HG03196 (cell line): ENCODE measurements around the gene APOA1.

Source experiments
- ATAC-seq: cut with Tn5 transposase; IDR thresholded peaks from one replicate; pipeline ENCODE4 v1.9.1; 2021; ENCODE audit not compliant: unreplicated experiment

APOA1 gene

DNA sequence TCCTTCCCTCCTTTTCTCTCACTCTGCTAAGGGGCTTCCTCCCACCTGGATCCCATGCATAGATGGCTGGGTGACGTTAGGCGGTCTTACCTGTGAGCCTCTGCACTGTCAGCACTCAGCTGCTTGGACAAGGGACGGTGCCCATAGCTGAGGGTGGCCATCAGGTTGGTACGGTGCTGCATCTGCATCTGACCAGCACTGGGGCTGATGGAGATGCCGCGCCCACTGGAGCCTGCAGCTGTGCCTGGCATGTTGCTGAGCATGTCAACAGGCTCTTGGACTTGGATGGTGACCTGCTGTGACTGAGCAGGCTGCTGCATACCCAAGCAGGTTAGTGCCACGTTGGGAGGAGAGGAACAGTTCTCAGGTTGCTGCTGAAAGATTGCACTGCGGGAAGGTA lies 21.8 kb upstream of the APOA1 start:
- ATAC-seq = no peak

DNA sequence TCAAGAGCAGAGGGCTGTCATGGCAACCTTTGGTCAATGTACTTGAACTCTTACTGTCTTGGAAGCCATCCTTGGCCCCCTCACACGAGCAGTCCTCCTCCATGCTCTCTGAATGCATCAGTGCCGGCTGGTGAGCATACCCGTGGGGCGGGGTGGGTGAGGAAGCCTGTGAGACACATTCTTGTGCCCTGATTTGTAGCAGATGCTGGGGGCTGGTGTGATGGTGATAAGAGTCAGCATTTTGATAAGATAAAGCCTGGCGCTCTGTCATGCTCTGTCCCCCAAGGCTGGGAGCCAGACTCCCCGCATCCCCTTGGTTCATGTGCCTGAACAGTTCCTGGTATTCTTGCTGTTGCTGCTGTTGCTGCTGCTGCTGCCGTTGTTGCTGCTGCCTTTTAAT lies 20.5 kb upstream of the APOA1 start:
- no peak for ATAC-seq

GRCh38 chr11:116857316-116857715 lies 19.9 kb upstream of the APOA1 start:
- ATAC-seq = no peak

DNA sequence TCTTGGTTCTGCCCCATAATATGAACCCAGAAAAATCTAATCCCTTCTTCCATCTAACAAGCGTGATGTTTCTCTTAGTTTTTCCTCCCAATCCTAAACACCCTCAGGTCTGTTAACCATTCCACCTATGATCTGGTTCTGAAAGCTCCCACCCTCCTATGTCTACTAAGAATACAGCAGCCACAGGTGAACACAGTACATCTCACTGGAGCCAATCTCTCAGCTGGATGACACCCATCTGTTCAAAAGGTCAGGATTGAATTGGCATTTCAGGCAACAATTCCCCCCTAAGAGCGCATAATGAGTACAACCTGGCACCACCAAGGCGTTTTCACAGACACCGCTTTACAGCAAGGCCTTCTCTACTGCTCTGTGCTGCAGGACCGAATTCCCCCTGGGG lies 19.0 kb upstream of the APOA1 start:
- ATAC-seq = no peak

DNA sequence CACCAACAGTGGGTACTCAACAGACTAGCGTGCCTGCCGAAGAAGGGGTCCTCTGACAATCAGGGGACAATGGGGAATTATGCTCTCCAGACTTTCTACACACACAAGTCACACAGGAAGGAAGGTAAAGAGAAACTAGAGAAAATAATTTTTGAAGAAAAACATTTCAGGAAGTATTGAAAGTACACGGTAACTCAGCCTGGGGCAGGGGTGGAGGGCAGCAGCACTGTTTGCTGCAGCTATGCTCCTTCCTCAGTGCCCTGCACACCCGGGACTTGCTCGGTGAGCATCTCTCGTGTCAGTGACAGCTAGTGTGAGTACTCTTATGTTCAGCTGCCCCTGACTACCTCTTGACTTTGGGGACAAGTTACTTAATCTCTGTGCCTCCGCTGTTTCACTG lies 18.0 kb upstream of the APOA1 start:
- no peak for ATAC-seq

DNA sequence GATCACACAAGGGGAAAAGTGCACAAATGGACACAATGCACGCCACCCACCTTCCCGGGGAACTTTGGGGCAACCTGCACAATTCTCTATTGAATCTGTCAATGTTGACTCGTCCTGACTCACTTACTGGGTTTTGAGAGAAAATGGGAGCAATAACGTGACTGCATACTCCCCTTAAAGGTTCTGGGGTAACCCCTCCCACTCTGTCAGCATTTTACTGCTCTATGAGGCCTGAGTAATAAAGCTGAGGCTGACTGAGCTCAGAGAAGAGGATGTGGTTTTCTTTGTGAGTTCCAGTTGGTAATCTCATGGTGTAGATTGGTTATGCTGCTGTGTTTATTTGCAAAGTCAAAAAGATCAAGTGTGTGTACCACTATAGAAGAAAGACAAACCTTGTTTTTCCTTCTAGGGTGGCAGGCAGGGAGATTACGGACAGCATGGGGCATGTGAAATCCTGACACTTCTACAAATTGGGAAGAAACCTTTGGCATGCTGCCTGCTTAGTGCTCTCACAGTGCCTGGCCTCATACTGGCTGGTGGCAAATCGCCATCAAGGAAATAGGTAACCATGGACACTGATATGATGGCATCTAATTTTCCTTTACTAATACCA lies 16.1 kb upstream of the APOA1 start:
- peak; percentile 82 for ATAC-seq

DNA sequence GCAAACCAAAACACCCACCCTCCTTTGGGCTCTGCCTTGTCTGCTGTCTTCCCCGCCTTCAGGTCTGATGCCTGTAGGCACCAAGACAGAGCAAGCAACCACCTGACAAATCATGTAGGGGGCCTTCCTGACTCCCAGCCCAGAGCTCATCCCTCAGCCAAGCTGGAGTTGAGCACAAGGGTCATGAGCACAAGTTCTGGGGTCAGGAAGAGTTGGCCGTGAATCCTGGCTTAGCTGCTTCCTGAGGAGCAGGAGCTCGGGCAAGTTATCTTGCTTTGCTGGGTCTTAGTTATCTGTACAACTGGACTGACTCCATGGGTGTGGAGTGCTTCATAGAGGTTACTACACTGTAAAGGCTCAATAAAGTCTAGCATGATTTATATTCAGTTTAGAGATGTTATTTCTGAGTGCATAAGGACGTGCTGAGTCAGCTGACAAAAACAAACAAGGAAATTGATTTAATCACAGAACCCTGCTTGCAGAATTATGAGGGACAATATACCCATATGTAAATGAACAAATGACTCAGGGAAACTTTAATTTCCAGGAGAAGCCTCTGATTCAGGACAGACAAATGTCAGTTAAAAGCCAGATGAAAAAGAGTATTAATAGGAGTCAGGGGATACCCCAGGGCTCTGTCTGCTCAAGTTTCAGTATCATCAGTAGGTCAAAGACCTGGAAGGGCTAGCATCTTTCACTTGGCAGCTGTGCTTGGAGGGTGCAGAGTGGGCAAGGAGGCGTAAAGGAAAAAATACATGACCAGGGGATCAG lies 15.0 kb upstream of the APOA1 start:
- ATAC-seq = no peak

DNA sequence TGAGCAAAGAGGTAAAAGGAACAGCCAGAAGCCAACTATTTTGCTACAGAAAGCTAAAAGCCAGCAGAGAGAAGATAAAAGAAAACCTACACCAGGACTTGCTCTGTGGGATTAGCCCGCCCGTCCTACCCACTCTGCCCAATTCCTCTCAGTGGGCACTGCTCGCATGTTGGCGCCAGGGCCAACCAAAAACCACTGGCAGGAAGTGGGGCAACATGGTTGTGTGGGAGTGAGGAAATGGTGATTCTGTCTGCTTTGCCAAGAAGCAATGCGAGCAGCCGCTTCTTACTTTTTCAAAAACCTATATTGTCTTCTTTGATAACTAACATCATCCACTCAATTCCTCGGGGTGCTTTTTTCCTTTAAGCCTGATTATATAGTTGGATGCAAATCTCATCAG lies 14.2 kb upstream of the APOA1 start:
- no peak for ATAC-seq

DNA sequence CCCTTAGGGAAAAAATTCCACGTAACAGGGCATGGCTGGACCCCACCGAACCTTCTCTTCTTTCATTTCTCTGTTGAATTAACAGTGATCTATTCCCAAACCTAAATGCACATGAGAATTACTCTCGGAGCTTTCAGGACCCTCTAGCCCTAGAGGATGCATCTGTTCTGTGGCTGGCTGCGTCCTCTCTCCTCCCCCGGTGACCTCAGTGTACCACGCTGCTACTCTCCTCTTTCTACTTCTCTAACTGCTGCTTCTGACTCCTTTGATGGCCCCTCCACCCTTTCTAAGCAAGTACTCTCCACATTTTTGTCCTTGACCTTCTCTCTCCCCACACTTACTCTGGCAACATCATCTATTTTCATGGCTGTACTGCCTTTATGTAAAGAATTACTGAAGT lies 12.1 kb upstream of the APOA1 start:
- no peak for ATAC-seq

DNA sequence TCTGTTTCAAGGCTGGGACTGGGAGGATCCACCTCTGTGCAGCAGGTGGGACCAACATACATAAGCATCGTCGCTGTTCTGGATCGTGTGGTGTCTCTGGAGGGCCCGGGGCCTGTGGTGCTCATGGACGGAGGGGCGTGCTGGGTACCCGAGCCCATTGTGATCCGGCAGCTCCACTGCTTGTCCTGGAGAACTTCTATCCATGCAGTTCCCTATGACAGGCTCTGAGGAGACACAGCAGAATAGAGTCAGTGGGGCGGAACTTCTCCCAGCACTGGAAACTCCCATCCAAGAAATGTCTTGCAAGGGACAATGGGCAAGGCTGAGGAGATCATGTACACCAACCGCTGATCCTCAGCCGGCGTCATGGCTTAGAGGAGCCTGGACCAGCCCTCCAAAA lies 11.6 kb upstream of the APOA1 start:
- no peak for ATAC-seq

DNA sequence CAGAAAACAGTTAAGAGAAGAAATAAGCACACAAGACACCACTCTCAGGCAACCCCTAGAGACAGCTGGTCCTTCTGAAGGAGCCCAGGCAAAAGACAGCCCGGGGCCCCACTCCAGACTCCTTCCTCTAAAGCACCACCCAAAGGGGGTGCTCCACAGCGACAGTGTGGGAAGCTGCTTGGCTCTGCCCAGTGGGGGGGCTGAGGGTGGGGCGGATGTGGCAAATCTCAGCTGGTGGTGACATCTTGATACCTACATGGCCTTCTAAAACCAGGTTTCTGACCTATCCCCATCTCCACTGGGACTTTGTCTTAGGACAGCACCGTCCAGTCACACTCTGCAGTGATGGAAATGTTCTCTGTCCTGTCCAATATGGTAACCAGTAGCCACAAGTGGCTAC lies 10.2 kb upstream of the APOA1 start:
- ATAC-seq = no peak

GRCh38 chr11:116844722-116845121 lies 7.3 kb upstream of the APOA1 start:
- ATAC-seq = no peak

- ATAC-seq = no peak
Measured at GRCh38 chr11:116843661-116844060, 6.2 kb upstream of the APOA1 start.

DNA sequence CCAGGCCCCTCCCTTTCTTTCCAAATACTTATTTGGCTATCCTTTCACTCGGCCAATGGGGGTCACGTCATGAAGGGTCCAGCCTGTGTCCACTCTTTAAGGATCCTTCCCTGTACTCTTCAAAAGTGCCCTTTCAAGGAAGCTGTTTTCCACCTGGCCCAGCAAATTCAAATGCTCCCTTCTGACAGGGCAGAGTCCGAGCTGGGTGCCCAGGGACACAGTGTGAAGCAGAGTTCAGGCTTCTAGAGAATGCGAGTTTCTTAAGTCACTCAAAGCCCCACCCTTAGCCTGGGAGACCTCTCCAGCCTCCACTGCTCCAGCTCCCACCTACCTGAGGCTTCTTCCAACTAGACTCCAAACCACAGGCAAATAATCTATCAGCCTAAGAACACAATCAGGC lies 5.5 kb upstream of the APOA1 start:
- no peak for ATAC-seq

GRCh38 chr11:116842117-116842516 lies 4.7 kb upstream of the APOA1 start:
- ATAC-seq = no peak

DNA sequence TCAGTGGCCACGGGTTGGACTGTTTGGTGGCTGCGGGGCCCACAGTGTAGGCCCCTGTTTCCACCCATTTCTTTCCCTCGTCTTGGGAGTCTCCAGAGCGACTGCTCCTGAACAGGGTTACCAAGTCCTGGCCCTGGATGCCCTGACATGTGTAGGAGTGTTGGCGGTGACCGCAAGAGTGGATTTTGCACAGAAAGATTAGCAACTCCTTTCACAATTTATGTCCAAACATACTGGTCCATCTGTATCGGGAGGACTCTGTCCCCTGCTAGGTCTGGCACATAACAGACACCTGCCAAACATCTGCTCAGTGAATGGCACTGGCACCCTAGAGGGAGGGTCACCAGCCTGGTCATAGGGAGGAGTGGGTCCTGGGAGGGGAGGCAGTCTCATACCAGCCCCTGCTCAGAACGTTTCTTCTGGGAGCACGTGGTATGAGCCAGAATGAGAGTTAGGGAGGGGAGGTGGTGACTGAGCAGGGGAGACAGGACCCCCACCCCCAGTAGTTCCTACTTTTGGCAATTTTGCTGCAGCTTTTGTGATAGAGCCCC lies 3.4 kb upstream of the APOA1 start:
- no peak for ATAC-seq

DNA sequence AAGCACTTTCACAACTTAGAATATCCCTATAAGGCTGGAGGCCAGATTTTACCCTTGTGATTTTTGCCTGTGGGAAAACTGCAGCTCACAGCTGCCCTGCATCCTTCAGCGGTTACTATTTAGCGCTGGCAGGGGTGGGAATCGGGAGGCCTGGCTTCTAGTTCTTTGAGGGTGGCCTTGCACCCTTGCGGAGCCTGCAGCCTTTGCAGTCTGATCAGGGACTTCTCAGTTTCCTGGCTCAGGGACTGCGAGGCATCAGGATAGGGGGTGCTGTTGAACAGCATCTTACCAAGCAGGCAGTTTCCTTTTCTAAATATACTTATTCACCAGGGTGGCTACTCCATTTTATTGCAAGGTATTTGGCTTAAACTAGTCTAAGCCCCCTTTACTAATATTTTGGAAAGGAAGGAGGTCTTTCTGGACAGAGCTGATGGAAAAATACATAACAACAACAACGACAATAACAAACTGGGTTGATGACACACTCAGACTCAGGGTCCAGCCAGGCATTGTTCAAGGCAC lies 2.9 kb upstream of the APOA1 start:
- no peak for ATAC-seq

DNA sequence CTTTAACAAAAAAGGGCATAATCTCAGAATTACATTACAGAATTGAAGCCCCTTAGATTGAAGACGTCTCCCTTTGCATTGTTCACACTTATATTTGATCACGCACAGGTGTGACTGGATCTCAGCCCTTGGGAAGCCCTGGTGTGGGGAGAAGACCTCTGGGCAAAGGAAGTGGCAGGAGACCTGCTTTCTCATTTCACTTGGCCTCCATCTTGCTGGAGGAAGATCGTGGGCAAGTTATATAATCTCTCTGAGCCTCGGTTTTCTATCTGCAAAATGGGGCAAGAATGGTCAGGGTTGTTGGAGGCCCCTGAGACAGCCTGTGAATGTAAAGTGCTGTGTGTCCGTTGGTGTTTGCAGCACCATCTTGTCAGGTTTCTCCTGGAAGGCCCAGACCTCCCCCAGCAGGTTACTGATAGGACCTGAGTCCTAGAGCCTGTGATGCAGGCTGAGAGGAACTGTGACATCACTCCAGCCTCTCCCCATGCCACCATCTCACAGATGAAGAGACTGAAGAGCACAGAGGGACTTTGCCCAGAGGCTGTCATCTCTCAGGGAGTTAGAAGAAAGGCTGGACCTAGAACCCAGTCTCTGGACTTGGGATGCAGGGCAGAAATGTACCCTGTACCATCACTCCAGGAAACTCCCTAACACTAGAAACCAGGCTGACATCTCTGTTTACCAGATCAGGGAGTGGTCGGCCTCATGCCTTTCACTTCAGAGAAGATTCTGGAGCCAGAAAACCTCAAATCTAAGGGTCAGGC lies 1.1 kb upstream of the APOA1 start:
- ATAC-seq = no peak

DNA sequence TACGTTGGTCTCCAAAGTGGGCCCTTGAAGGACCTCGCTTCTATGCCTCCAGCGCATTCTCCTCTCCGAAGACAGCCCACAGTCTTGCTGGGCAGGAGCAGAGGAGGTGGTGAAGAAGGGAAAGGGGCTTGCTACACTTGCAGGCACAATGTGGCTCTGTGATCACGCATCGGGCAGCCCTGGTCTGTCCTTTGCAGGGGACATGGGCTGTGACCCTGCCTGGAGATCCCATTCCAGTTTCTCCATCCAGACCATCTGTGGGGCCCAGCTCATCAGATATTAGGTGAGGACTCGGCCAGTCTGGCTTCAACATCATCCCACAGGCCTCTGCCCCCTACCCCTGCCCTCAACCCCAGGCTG lies 810 bp downstream of the APOA1 start:
- no peak for ATAC-seq

DNA sequence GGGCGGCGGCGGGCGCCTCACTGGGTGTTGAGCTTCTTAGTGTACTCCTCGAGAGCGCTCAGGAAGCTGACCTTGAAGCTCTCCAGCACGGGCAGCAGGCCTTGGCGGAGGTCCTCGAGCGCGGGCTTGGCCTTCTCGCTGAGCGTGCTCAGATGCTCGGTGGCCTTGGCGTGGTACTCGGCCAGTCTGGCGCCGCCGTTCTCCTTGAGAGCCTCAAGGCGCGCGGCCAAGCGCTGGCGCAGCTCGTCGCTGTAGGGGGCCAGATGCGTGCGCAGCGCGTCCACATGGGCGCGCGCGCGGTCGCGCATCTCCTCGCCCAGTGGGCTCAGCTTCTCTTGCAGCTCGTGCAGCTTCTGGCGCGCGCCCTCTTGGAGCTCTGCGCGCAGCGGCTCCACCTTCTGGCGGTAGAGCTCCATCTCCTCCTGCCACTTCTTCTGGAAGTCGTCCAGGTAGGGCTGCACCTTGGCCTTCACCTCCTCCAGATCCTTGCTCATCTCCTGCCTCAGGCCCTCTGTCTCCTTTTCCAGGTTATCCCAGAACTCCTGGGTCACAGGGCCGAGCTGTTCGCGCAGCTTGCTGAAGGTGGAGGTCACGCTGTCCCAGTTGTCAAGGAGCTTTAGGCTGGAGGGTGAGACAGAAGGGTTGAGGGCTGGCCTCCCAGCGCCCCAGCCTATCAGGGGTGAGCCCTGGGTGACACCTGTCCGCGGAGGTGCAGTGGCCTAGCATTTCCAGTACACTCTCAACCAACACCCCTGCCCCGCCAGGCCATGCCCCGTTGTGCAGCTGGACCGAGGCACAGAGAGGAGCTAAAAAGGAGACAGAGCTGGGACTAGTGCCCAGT lies 1.4 kb downstream of the APOA1 start:
- peak; percentile 74 for ATAC-seq
